ENCODE results near the gene P3H2.

Gene P3H2

GRCh38 chr3:190139365-190139764 is 18.7 kb upstream of the P3H2 start:
- no peak overlapping the region for H3K4me3 ChIP-seq (ENCODE audit: insufficient read length, low read depth)
- peaks cover 4% of the 10 kb centered on the region; the same call in 1 of the 2 replicates for H3K9me3 ChIP-seq (ENCODE audit: insufficient read depth, low read length)
- DNase-seq (ENCODE audit: low read depth, low spot score), result no peak
- no peaks in the 10 kb centered on the region for H3K36me3 ChIP-seq (ENCODE audit: insufficient read depth, insufficient read length, low read length)
- TF ChIP-seq ZNF274 (IDR thresholded peaks at IDR 0.05; ENCODE audit: low read depth, low read length) (no peak), YY1 (IDR thresholded peaks at IDR 0.05; ENCODE audit: insufficient read depth, insufficient read length) (no peak)
- H3K9ac ChIP-seq (ENCODE audit: insufficient read length, low read depth), result no peak overlapping the region
- H3K27me3 ChIP-seq (ENCODE audit: insufficient read depth, insufficient read length), result no peaks in the 10 kb centered on the region
- H3K4me1 ChIP-seq (ENCODE audit: insufficient read depth, insufficient read length), result no peaks in the 10 kb centered on the region

DNA sequence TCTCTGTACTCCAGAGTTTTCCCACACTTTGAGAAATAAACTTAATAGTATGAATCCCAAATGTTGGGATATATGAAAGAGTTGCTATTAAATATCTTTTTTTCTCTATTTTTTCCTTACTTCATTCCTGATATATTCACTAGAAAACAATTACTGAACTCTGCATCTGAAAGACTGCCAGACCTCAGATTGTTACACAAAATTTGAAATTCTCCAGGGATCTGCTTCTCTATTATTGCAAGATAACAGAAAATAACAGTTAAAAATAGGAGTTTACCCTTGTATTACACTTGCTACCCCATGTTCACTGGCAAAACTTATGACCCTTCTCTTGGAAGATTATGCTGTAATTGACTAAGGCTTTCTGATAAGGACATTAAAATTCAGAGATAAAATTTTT is 11.7 kb upstream of the P3H2 start:
- no peaks in the 10 kb centered on the region for H3K9me3 ChIP-seq (ENCODE audit: insufficient read depth, low read length)
- H3K4me1 ChIP-seq (ENCODE audit: insufficient read depth, insufficient read length), result no peaks in the 10 kb centered on the region
- DNase-seq (ENCODE audit: low read depth, low spot score), result no peak
- H3K9ac ChIP-seq (ENCODE audit: insufficient read length, low read depth), result no peak overlapping the region
- TF ChIP-seq YY1 (IDR thresholded peaks at IDR 0.05; ENCODE audit: insufficient read depth, insufficient read length) (no peak), ZNF274 (IDR thresholded peaks at IDR 0.05; ENCODE audit: low read depth, low read length) (no peak), SUZ12 (IDR thresholded peaks at IDR 0.05; ENCODE audit: extremely low read depth, insufficient read depth, insufficient read length) (no peak)
- H3K36me3 ChIP-seq (ENCODE audit: insufficient read depth, insufficient read length, low read length), result no peaks in the 10 kb centered on the region
- H3K4me3 ChIP-seq (ENCODE audit: insufficient read length, low read depth), result no peak overlapping the region
- no peaks in the 10 kb centered on the region for H3K27me3 ChIP-seq (ENCODE audit: insufficient read depth, insufficient read length)

GRCh38 chr3:190131329-190131728 is 10.6 kb upstream of the P3H2 start:
- TF ChIP-seq YY1 (IDR thresholded peaks at IDR 0.05; ENCODE audit: insufficient read depth, insufficient read length), result no peak

DNA sequence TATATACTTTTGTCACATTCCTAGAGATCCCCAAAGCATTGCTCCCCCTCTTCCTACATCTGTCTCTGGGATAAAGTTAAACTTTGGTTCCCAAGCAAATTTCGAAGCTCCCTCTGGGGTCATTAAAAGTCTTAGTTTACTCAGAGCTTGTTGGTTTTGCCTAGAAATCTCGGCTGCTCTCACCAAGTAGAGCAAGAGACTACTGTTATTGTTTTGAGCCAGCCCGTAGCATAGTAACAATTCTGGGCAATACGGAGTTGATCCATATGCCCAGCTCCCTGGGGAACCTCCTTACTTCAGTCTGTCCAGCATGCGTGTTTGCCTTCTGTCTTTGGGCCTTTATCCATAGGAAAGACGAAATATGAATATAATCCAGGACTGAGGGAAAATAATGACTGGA is 10.0 kb upstream of the P3H2 start:
- no peak for TF ChIP-seq ZNF274 (IDR thresholded peaks at IDR 0.05; ENCODE audit: low read depth, low read length)
- TF ChIP-seq YY1 (IDR thresholded peaks at IDR 0.05; ENCODE audit: insufficient read depth, insufficient read length), result no peak
- no peak for TF ChIP-seq SUZ12 (IDR thresholded peaks at IDR 0.05; ENCODE audit: extremely low read depth, insufficient read depth, insufficient read length)
- H3K27me3 ChIP-seq (ENCODE audit: insufficient read depth, insufficient read length), result no peaks in the 10 kb centered on the region
- H3K36me3 ChIP-seq (ENCODE audit: insufficient read depth, insufficient read length, low read length), result no peaks in the 10 kb centered on the region
- no peaks in the 10 kb centered on the region for H3K9me3 ChIP-seq (ENCODE audit: insufficient read depth, low read length)
- DNase-seq (ENCODE audit: low read depth, low spot score), result no peak
- H3K4me1 ChIP-seq (ENCODE audit: insufficient read depth, insufficient read length), result no peaks in the 10 kb centered on the region
- H3K9ac ChIP-seq (ENCODE audit: insufficient read length, low read depth), result no peak overlapping the region
- H3K4me3 ChIP-seq (ENCODE audit: insufficient read length, low read depth), result no peak overlapping the region

More at GRCh38 chr3:190131329-190131728, 10.6 kb upstream of the P3H2 start:
- Histone ChIP-seq H3K4me3 (ENCODE audit: insufficient read length, low read depth) (no peak overlapping the region), H3K27me3 (ENCODE audit: insufficient read depth, insufficient read length) (no peaks in the 10 kb centered on the region), H3K36me3 (ENCODE audit: insufficient read depth, insufficient read length, low read length) (no peaks in the 10 kb centered on the region), H3K9ac (ENCODE audit: insufficient read length, low read depth) (no peak overlapping the region), H3K9me3 (ENCODE audit: insufficient read depth, low read length) (no peaks in the 10 kb centered on the region), H3K4me1 (ENCODE audit: insufficient read depth, insufficient read length) (no peaks in the 10 kb centered on the region)
- no peak for DNase-seq (ENCODE audit: low read depth, low spot score)

DNA sequence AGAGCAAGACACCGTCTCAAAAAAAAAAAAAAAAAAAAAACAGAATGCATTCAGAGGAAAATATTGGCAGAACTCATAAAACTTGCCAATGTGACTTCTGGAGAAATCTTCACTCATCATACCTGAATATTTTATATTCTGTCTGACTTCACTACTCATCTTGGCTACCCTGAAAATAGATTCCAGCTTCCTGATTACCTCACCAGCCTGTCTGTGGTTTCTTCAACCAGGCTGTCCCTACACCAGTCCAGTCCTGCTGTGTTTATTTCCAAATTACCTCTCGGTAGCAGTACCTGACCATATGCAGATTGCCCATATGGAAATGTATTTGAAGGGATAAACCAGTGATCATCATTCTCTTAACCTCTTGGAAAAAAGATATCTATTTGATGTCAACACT is 9.3 kb upstream of the P3H2 start:
- H3K4me1 ChIP-seq (ENCODE audit: insufficient read depth, insufficient read length), result no peaks in the 10 kb centered on the region
- no peak for DNase-seq (ENCODE audit: low read depth, low spot score)
- H3K4me3 ChIP-seq (ENCODE audit: insufficient read length, low read depth), result no peak overlapping the region
- no peak overlapping the region for H3K9ac ChIP-seq (ENCODE audit: insufficient read length, low read depth)
- no peaks in the 10 kb centered on the region for H3K36me3 ChIP-seq (ENCODE audit: insufficient read depth, insufficient read length, low read length)
- no peak for TF ChIP-seq YY1 (IDR thresholded peaks at IDR 0.05; ENCODE audit: insufficient read depth, insufficient read length)
- no peak for TF ChIP-seq SUZ12 (IDR thresholded peaks at IDR 0.05; ENCODE audit: extremely low read depth, insufficient read depth, insufficient read length)
- TF ChIP-seq ZNF274 (IDR thresholded peaks at IDR 0.05; ENCODE audit: low read depth, low read length), result no peak
- no peaks in the 10 kb centered on the region for H3K27me3 ChIP-seq (ENCODE audit: insufficient read depth, insufficient read length)
- H3K9me3 ChIP-seq (ENCODE audit: insufficient read depth, low read length), result no peaks in the 10 kb centered on the region

DNA sequence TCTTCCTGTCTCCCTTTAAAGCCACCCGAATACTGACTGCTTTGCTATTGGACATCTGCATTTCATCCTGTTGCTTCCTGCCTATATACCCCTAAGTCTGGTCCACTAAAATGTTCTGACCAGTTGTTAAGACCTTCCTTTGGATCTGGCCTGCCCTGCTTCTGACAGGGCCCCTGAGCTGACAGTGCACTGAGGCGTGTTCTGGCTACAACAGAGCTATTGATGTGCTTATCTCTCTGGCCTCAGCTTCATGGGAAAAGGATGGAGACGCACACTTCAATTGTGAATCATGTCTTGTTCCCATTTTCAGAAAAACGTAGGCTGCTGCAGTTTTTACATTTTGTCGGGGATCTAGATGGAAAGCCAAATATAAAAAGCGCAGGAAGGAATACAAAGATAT is 7.1 kb upstream of the P3H2 start:
- Histone ChIP-seq H3K4me1 (ENCODE audit: insufficient read depth, insufficient read length) (no peaks in the 10 kb centered on the region), H3K9ac (ENCODE audit: insufficient read length, low read depth) (no peak overlapping the region), H3K36me3 (ENCODE audit: insufficient read depth, insufficient read length, low read length) (no peaks in the 10 kb centered on the region), H3K4me3 (ENCODE audit: insufficient read length, low read depth) (no peak overlapping the region), H3K27me3 (ENCODE audit: insufficient read depth, insufficient read length) (no peaks in the 10 kb centered on the region), H3K9me3 (ENCODE audit: insufficient read depth, low read length) (no peaks in the 10 kb centered on the region)
- no peak for TF ChIP-seq YY1 (IDR thresholded peaks at IDR 0.05; ENCODE audit: insufficient read depth, insufficient read length)
- no peak for TF ChIP-seq ZNF274 (IDR thresholded peaks at IDR 0.05; ENCODE audit: low read depth, low read length)
- no peak for TF ChIP-seq SUZ12 (IDR thresholded peaks at IDR 0.05; ENCODE audit: extremely low read depth, insufficient read depth, insufficient read length)
- no peak for DNase-seq (ENCODE audit: low read depth, low spot score)

GRCh38 chr3:190127195-190127594 is 6.5 kb upstream of the P3H2 start:
- Histone ChIP-seq H3K9me3 (ENCODE audit: insufficient read depth, low read length) (no peaks in the 10 kb centered on the region), H3K36me3 (ENCODE audit: insufficient read depth, insufficient read length, low read length) (no peaks in the 10 kb centered on the region), H3K4me1 (ENCODE audit: insufficient read depth, insufficient read length) (no peaks in the 10 kb centered on the region), H3K9ac (ENCODE audit: insufficient read length, low read depth) (no peak overlapping the region), H3K4me3 (ENCODE audit: insufficient read length, low read depth) (no peak overlapping the region), H3K27me3 (ENCODE audit: insufficient read depth, insufficient read length) (no peaks in the 10 kb centered on the region)
- no peak for DNase-seq (ENCODE audit: low read depth, low spot score)
- TF ChIP-seq SUZ12 (IDR thresholded peaks at IDR 0.05; ENCODE audit: extremely low read depth, insufficient read depth, insufficient read length) (no peak), YY1 (IDR thresholded peaks at IDR 0.05; ENCODE audit: insufficient read depth, insufficient read length) (no peak), ZNF274 (IDR thresholded peaks at IDR 0.05; ENCODE audit: low read depth, low read length) (no peak)
